K562 (cell line): ENCODE data around the gene CDK11B. TPM values are rescaled to one million over a fixed set of nuclear protein-coding genes. Genes with fewer than 3 reads are reported as not detected.
"Not testable (repeated sequence)": the region's sequence is repeated elsewhere in the genome, so short reads cannot be mapped to it uniquely, and the experiment has no call there.

ENCODE experiments used
- ATAC-seq: fragments of 200-7000 bp; cut with Tn5 transposase; 3 replicates; pipeline ENCODE4 v1.9.1; 2020; ENCODE audit warnings: moderate library complexity
- Bru-seq: library from RNA; stranded (reverse); fragments of 400-500 nt; gene quantifications from one replicate; lab custom pipeline; 2021; lab: Mats Ljungman, UMichigan
- BruChase-seq, 2 experiments: library from RNA; stranded (reverse); fragments of 400-500 nt; gene quantifications; one replicate each; lab custom pipeline; 2021; lab: Mats Ljungman, UMichigan
- BruUV-seq: library from RNA; stranded (reverse); fragments of 400-500 nt; replicated peaks from 2 replicates; lab custom pipeline; 2021; lab: Mats Ljungman, UMichigan
- CTCF ChIA-PET: fragments of 300-600 bp; formaldehyde crosslinking; extraction: SDS; loops from one replicate; lab custom pipeline; 2021; ENCODE audit warnings: low intra/inter-chr PET ratio; lab: Yijun Ruan, JAX
- POLR2A ChIA-PET: fragments of 300-600, 350-650 bp; sonication (Branson Sonifier 250); formaldehyde crosslinking; extraction: SDS; loops from one replicate; lab custom pipeline; 2021; ENCODE audit warnings: antibody characterized with exemption, inconsistent platforms; lab: Yijun Ruan, JAX
- DNase-seq, 4 experiments: peaks; one replicate each; pipeline versions ENCODE4 v3.0.0 to v3.0.0-alpha.2; 2011 to 2018; ENCODE audit warnings: low spot score in 3 of 4, mixed read lengths in 3 of 4; ENCODE audit errors: extremely low read depth in 1 of 4
- FAIRE-seq: peaks from 2 replicates; lab custom pipeline; 2011; peaks lifted over from hg19 to GRCh38; lab: Jason Lieb, UNC
- H2AFZ ChIP-seq: 2 replicates; pipeline ENCODE4 v1.6.0; 2011; ENCODE audit warnings: low read depth, low read length, control low read depth, inconsistent platforms
- H3K27ac ChIP-seq: fragments of 200-600 bp; 3 replicates; pipeline ENCODE4 v1.8.0; 2011; ENCODE audit warnings: low read depth, mild to moderate bottlenecking, control low read depth, inconsistent platforms, low read length, moderate library complexity, mixed read lengths; ENCODE audit errors: extremely low read depth
- H3K27me3 ChIP-seq, 2 experiments: fragments of 300-600 bp in 1 of 2; 2 replicates in 1 of 2; 3 replicates in 1 of 2; pipeline versions ENCODE4 v1.6.0 to v1.8.0; 2011; ENCODE audit warnings: inconsistent platforms in 2 of 2, low read length in 2 of 2, mild to moderate bottlenecking in 1 of 2, mixed read lengths in 1 of 2, moderate library complexity in 1 of 2; ENCODE audit not compliant: control insufficient read depth in 2 of 2, insufficient read depth in 2 of 2
- H3K36me3 ChIP-seq: fragments of 300-600 bp; 3 replicates; pipeline ENCODE4 v1.8.0; 2011; ENCODE audit warnings: mild to moderate bottlenecking, low read length, inconsistent platforms; ENCODE audit not compliant: control insufficient read depth, insufficient read depth
- H3K4me1 ChIP-seq, 2 experiments: fragments of 200-600 bp in 1 of 2; replicated peaks in 1 of 2; 2 replicates in 1 of 2; 3 replicates in 1 of 2; pipeline versions ENCODE4 v1.5.1 to v1.8.0; 2011; ENCODE audit warnings: inconsistent platforms in 2 of 2, low read length in 2 of 2, mild to moderate bottlenecking in 1 of 2, mixed read lengths in 1 of 2, moderate library complexity in 1 of 2; ENCODE audit not compliant: control insufficient read depth in 2 of 2, insufficient read depth in 2 of 2
- H3K4me2 ChIP-seq: 2 replicates; pipeline ENCODE4 v1.6.1; 2011; ENCODE audit warnings: low read length, control low read depth, inconsistent platforms, mixed read lengths; ENCODE audit not compliant: insufficient read depth
- H3K4me3 ChIP-seq: fragments of 200-600 bp; sonication (generic), shearing (Covaris generic); 2 replicates; pipeline ENCODE4 v1.5.1; 2016; ENCODE audit warnings: control low read depth, inconsistent platforms
- H3K79me2 ChIP-seq: fragments of 200-600 bp; 3 replicates; pipeline ENCODE4 v1.8.0; 2011; ENCODE audit warnings: low read length, inconsistent platforms; ENCODE audit not compliant: control insufficient read depth, insufficient read depth
- H3K9ac ChIP-seq, 2 experiments: 2 replicates each; pipeline versions ENCODE4 v1.6.0 to v1.6.1; 2011; ENCODE audit warnings: low read depth in 2 of 2, low read length in 2 of 2, control low read depth in 1 of 2, inconsistent platforms in 1 of 2, mild to moderate bottlenecking in 1 of 2, mixed read lengths in 1 of 2; ENCODE audit not compliant: insufficient read depth in 1 of 2
- H3K9me1 ChIP-seq: one replicate; pipeline ENCODE4 v1.6.0; 2011; ENCODE audit warnings: inconsistent platforms, mild to moderate bottlenecking, low read length, moderate library complexity; ENCODE audit not compliant: control insufficient read depth, insufficient read depth
- H3K9me3 ChIP-seq: replicated peaks from 2 replicates; pipeline ENCODE4 v1.5.1; 2011; ENCODE audit warnings: low read depth, low read length, inconsistent platforms; ENCODE audit not compliant: control insufficient read depth, insufficient read depth
- H4K20me1 ChIP-seq: replicated peaks from 2 replicates; pipeline ENCODE4 v1.6.1; 2011; ENCODE audit warnings: low read length, inconsistent platforms, mixed read lengths; ENCODE audit not compliant: control insufficient read depth, insufficient read depth
- CSDE1 ChIP-seq, 2 experiments: fragments of 450-650 bp; IDR thresholded peaks; 2 replicates each; pipeline ENCODE4 v1.6.1; 2016; ENCODE audit warnings: mild to moderate bottlenecking in 1 of 2
- ELF4 ChIP-seq: fragments of 450-650 bp; formaldehyde crosslinking; IDR thresholded peaks from 2 replicates; pipeline ENCODE4 v1.4.0; 2022; ENCODE audit warnings: missing genetic modification characterization
- ESRRA ChIP-seq: fragments of 450-650 bp; IDR thresholded peaks from 2 replicates; pipeline ENCODE4 v1.6.1; 2014; ENCODE audit warnings: low read depth, mild to moderate bottlenecking, moderate library complexity, borderline replicate concordance
- KLF13 ChIP-seq: fragments of 450-650 bp; IDR thresholded peaks from 2 replicates; pipeline ENCODE4 v1.6.1; 2016; ENCODE audit warnings: missing genetic modification characterization, low read depth, mild to moderate bottlenecking, missing compliant biosample characterization, moderate library complexity, borderline replicate concordance
- PHF20 ChIP-seq: fragments of 450-650 bp; IDR thresholded peaks from 2 replicates; pipeline ENCODE4 v1.6.1; 2018; ENCODE audit not compliant: partially characterized antibody
- SIN3A ChIP-seq, 2 experiments: fragments of 150-350 bp in 1 of 2; IDR thresholded peaks; 2 replicates each; pipeline ENCODE4 v1.6.1; 2011 to 2016; ENCODE audit warnings: borderline replicate concordance in 2 of 2, low read depth in 2 of 2, low read length in 2 of 2, mild to moderate bottlenecking in 2 of 2, moderate library complexity in 2 of 2; ENCODE audit not compliant: control insufficient read depth in 1 of 2
- TAF1 ChIP-seq: IDR thresholded peaks from 2 replicates; pipeline ENCODE4 v1.6.1; 2011; ENCODE audit warnings: mild to moderate bottlenecking, low read length, moderate library complexity; ENCODE audit not compliant: insufficient read depth, control insufficient read depth, severe bottlenecking; ENCODE audit errors: extremely low read depth
- TBL1XR1 ChIP-seq, 2 experiments: IDR thresholded peaks; 2 replicates each; pipeline ENCODE4 v1.6.1; 2012; ENCODE audit warnings: improper control_type of control experiment in 2 of 2, low read length in 2 of 2, mild to moderate bottlenecking in 1 of 2
- ZBED1 ChIP-seq: IDR thresholded peaks from 2 replicates; pipeline ENCODE4 v1.6.1; 2014
- ZNF316 ChIP-seq: fragments of 450-650 bp; IDR thresholded peaks from 2 replicates; pipeline ENCODE4 v1.6.1; 2016
- WGBS: fragments of 100-300 bp; shearing (Covaris generic); methylation state at CpG from one replicate; pipeline ENCODE4 v1.1.6; 2016; ENCODE audit warnings: low coverage, mixed read lengths; ENCODE audit not compliant: insufficient coverage; ENCODE audit errors: missing lambda C conversion rate; 5-methylcytosine and 5-hydroxymethylcytosine counted together
- in situ Hi-C: fragments of 300-500 bp; cut with MboI; formaldehyde crosslinking; loops from 4 replicates; pipeline ENCODE4 v1.15.0; 2018; ENCODE audit warnings: inconsistent platforms, mixed read lengths
- intact Hi-C: fragments of 100-400 bp; cut with micrococcal nuclease; formaldehyde crosslinking; loops from 2 replicates; pipeline ENCODE4 v1.14.2; 2022
- long read RNA-seq, 3 experiments: library from polyadenylated mRNA in 2 of 3; library from RNA in 1 of 3; unstranded in 2 of 3; stranded (forward) in 1 of 3; transcript quantifications; one replicate each; pipeline ENCODE4 v2.0.0, GENCODE V29; 2019 to 2022
- polyA minus RNA-seq, 3 experiments: library from RNA; depleted of rRNA, polyadenylated mRNA; stranded (reverse); fragments of >200 nt; gene quantifications; 2 replicates each; pipeline ENCODE4 v1.2.3, GENCODE V29; 2011
- polyA plus RNA-seq, 8 experiments: library from polyadenylated mRNA; depleted of rRNA in 4 of 8; stranded (reverse) in 5 of 8; unstranded in 3 of 8; fragments of >200 nt; fragmentation: Nextera tagmentation in 2 of 8; fragmentation: Illumina TruSeq in 1 of 8; extraction: Ambion mirVana in 2 of 8; extraction: Trizol in 1 of 8; gene quantifications; 2 replicates each; pipeline versions ENCODE4 v1.2.1 to v1.2.3, GENCODE V29; 2011 to 2014; ENCODE audit warnings: inconsistent platforms in 1 of 8, missing spikeins in 1 of 8
- total RNA-seq, 7 experiments: library from RNA; depleted of rRNA in 6 of 7; stranded (reverse); fragments of >200 nt in 6 of 7; fragmentation: Illumina TruSeq in 2 of 7; extraction: Trizol in 2 of 7; gene quantifications; 2 replicates each; pipeline versions ENCODE4 v1.2.1 to v1.2.3, GENCODE V29; 2011 to 2021; ENCODE audit warnings: low replicate concordance in 1 of 7
- TF ChIP-seq, protein P1 (sequence below): fragments of 450-650 bp; IDR thresholded peaks from 2 replicates; pipeline ENCODE4 v1.6.1; 2016; ENCODE audit warnings: antibody characterized with exemption

Gene CDK11B
- 24.3 and 27.2 TPM in 2 replicates for total RNA-seq (2011; cell fraction: chromatin; rRNA removed; ENCODE audit: low replicate concordance)
- 12.2 and 15.8 TPM in 2 replicates for total RNA-seq (2011; cell fraction: nucleolus; rRNA removed)
- 12.0 TPM in 2 replicates for total RNA-seq (2011; cell fraction: nucleoplasm; rRNA removed)
- 28.3 and 29.8 TPM in 2 replicates for total RNA-seq (2014; rRNA removed)
- total RNA-seq (2014; rRNA removed; fragmentation: Illumina TruSeq; extraction: Trizol) = 13.3 and 18.5 TPM in 2 replicates
- total RNA-seq (2015; rRNA removed; fragmentation: Illumina TruSeq; extraction: Trizol) = 18.6 and 19.5 TPM in 2 replicates
- 27.7 and 34.7 TPM in 2 replicates for total RNA-seq (2021)
- polyA plus RNA-seq (2011; rRNA removed) = 6.2 and 6.5 TPM in 2 replicates
- 6.4 and 10.3 TPM in 2 replicates for polyA plus RNA-seq (2011; cell fraction: cytosol; rRNA removed)
- 28.0 and 40.4 TPM in 2 replicates for polyA plus RNA-seq (2011; cell fraction: nucleus; rRNA removed)
- 42.4 and 48.6 TPM in 2 replicates for polyA plus RNA-seq (2012)
- polyA plus RNA-seq (2014; fragmentation: Illumina TruSeq; extraction: Trizol) = 50.8 and 52.2 TPM in 2 replicates
- polyA plus RNA-seq (2014; fragmentation: Nextera tagmentation; extraction: Ambion mirVana) = 1 to 10 TPM; 2.8 to 3.1 TPM
- polyA plus RNA-seq (2014; rRNA removed) = 33.1 and 42.2 TPM in 2 replicates
- 2.8 and 3.3 TPM in 2 replicates for polyA minus RNA-seq (2011; rRNA and poly(A)+ RNA removed)
- polyA minus RNA-seq (2011; cell fraction: cytosol; rRNA and poly(A)+ RNA removed) = 5.3 and 6.9 TPM in 2 replicates
- polyA minus RNA-seq (2011; cell fraction: nucleus; rRNA and poly(A)+ RNA removed) = 3.8 and 5.3 TPM in 2 replicates
- percentile 79 among the genes with signal in this experiment for Bru-seq, nascent RNA
- percentile 82 among the genes with signal in this experiment for BruChase-seq, experiment 1, labeled RNA remaining after a 2-hour chase
- BruChase-seq, experiment 2, labeled RNA remaining after a 6-hour chase = percentile 87 among the genes with signal in this experiment
- long read RNA-seq, experiment 1, partial matches to known transcripts = 92 of 123 reads
- long read RNA-seq, experiment 1, other reads (novel, unspliced or antisense) = 30 of 123 reads
- long read RNA-seq, experiment 2, partial matches to known transcripts = 44 of 52 reads
- long read RNA-seq, experiment 2, other reads (novel, unspliced or antisense) = 8 of 52 reads
- long read RNA-seq, experiment 3, partial matches to known transcripts = 22 of 23 reads
- long read RNA-seq, experiment 3, other reads (novel, unspliced or antisense) = 1 of 23 reads

DNA sequence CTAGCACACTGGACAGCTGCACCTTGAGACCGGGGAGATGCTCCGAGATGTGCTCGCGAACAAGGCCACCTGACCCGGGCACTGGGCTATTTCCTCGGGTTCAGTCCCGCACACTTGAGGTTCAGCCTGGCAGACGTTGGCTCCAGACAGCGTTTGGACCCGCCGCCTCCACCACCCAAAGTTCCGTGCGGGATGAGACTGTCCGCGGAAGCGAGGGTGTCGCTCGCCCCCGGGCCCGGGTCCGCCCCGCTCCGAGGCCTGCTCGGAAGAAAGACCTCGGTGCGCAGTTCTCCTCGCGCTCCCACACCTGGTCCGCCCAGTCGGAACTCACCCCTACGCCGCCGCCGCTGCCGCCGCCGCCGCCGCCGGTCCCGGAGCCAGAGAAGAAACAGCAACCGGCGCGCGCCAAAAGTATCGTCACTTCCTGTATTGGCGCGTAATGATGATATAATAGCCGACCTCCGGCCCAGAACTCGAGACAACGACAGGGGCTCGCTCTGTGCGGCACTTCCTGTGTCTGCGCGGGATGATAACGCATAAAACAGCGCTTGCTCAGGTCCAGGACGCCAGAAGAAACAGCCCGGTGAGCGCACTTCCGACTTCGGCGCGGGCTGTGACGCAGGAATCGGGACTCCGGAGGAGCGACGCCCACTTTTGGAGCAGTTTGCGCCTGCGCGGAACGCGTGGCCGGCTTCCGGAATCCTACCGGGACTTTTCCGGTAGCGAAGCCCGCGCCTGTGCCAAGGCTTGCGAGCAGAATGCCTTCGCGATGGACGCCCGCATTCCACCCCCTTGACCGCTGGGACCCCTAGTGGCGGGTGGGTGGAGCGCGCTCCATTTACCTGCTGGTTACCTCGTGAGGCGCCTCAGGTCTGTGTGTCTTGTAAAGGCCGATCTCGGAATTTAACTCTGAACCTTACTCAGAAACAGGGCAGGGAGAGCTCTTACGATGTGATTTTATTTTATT, at the start of gene CDK11B:
Gene CDK11B (minus strand): TSS at position 422 of the 967 bp plus-strand sequence. CDS start 1,519 bp downstream, outside the sequence.
- Histone ChIP-seq H3K36me3 (peaks cover 32% of the 10 kb centered on the region), H3K27ac (peak within 1 kb of the TSS; percentile 99), H3K79me2 (peaks cover 14% of the 10 kb centered on the region; the same call in 2 of the 3 replicates), H3K9ac (peak within 1 kb of the TSS; percentile 91 to 93), H2AFZ (peak within 1 kb of the TSS; percentile 97), H3K4me2 (peak within 1 kb of the TSS; percentile 85; the same call in 1 of the 2 replicates), H3K4me3 (peak within 1 kb of the TSS; percentile 57)
- CTCF ChIA-PET = interaction anchor here (0.6 kb wide), 1 partner anchor 96 kb away, joined by 3 read pairs; no protein-coding TSS in a partner anchor
- in situ Hi-C loops (loop anchor here (5.0 kb wide), 2 partner anchors 63 to 92 kb away; partner anchors contain the start of gene CDK11A), intact Hi-C loops (loop anchor here (5.0 kb wide), 1 partner anchor 87 kb away; the partner anchor contains the start of gene SSU72)
- H3K27me3 ChIP-seq, H3K9me3 ChIP-seq, BruUV-seq, H4K20me1 ChIP-seq, H3K4me1 ChIP-seq, H3K9me1 ChIP-seq, POLR2A ChIA-PET: not testable (repeated sequence)
- ATAC-seq (peak; percentile 93), FAIRE-seq (peak; percentile 95), DNase-seq (peak; percentile 89 to 99 (median 94))
- WGBS = under 1% methylated on average over 52 of the region's 96 CpGs
- TF ChIP-seq PHF20 (peak; percentile 98), ELF4 (peak; percentile 88), ESRRA (peak; percentile 95), TAF1 (peak; percentile 58), SIN3A (IDR thresholded peaks at IDR 0.05; ENCODE audit: borderline replicate concordance in 2 of 2, control insufficient read depth in 1 of 2, low read depth in 2 of 2, low read length in 2 of 2) (peak; percentile 84 to 88; a peak in 3 of 4 replicates), TBL1XR1 (IDR thresholded peaks at IDR 0.05; ENCODE audit: low read length in 2 of 2) (peak in 1 of 2 experiments; percentile 88; a peak in 2 of 4 replicates), CSDE1 (IDR thresholded peaks at IDR 0.05) (peak in 1 of 2 experiments; percentile 93; a peak in 2 of 4 replicates), ZNF316 (peak; percentile 49), ZBED1 (0 out of 2 replicates have a peak, but pooled peaks have one; percentile 54), KLF13 (tag) (peak; percentile 97)
- TF ChIP-seq, protein P1, sequence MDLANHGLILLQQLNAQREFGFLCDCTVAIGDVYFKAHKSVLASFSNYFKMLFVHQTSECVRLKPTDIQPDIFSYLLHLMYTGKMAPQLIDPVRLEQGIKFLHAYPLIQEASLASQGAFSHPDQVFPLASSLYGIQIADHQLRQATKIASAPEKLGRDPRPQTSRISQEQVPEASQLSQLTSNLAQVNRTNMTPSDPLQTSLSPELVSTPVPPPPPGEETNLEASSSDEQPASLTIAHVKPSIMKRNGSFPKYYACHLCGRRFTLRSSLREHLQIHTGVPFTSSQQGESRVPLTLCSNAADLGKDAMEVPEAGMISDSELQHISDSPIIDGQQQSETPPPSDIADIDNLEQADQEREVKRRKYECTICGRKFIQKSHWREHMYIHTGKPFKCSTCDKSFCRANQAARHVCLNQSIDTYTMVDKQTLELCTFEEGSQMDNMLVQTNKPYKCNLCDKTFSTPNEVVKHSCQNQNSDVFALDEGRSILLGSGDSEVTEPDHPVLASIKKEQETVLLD = peak; percentile 97
